HG02571 (cell line): Measurements from ENCODE around the gene SCNN1G.
"Not testable (repeated sequence)": the region's sequence is repeated elsewhere in the genome, so short reads cannot be mapped to it uniquely, and the experiment has no call there.

Experiments used
- ATAC-seq: cut with Tn5 transposase; IDR thresholded peaks from one replicate; pipeline ENCODE4 v1.9.1; 2021; ENCODE audit warnings: mild to moderate bottlenecking, moderate library complexity; ENCODE audit not compliant: unreplicated experiment

SCNN1G gene

DNA sequence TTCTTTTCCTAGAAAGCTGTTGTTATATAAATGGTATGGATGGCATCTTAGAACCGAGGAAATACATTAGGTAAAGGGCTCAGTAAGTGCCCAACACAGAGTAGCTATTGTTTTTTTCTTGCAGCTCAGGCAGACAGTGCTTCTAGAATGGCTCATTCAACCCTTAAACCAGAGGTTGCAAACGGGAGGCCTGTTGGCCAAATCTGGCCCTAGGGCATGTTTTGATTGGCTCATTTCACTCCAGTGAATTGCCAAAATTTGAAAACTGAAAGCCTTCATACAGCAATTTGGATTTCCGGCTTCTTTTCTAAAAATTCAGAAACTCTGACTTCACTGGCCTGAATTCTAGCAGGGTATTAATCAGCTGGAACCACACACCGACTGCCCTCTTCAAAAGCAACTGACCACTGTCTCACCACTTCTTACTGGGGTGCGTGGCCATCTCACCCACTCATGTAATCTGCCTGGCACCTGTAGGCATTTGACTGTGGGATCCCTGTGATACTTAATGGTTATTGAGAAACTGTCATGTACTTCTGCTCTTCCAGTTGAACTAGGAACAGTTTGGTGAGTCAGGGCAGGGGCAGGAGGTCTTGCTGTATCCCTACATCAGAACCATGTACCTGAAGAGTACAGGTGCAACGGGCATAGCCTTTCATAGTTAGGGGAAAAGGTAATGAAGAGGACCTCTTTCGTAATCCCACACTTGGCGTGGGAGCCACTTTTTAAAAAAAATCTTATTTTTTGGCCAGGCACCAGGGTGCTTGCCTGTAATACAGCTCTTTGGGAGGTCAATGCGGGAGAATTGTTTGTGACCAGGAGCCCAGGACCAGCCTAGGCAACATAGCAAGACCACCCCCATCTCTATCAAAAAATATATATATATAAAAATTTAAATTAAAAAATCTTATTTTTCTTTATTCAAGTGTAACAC lies 66.0 kb downstream of the SCNN1G start:
- ATAC-seq, result no peak

DNA sequence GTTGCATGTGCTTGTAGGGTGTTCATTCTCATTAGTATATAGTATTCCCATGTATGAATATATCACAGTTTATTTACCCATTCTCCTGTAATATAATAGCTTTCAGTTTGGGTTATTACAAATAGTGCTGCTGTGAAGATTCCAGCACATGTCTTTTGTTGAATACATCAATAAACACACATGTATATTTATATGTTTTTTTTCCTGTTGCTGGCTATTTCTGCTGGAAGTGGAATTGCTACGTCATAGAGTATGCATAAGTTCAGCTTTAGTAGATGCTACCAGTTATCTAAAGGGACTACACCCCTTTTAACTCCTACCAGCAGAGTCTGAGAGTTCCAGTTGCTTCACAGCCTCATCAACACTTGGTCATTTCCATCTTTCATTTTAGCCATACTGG lies 67.3 kb downstream of the SCNN1G start:
- no peak for ATAC-seq

- no peak for ATAC-seq
These were observed 69.8 kb downstream of the SCNN1G start for GRCh38 chr16:23252310-23252709.

DNA sequence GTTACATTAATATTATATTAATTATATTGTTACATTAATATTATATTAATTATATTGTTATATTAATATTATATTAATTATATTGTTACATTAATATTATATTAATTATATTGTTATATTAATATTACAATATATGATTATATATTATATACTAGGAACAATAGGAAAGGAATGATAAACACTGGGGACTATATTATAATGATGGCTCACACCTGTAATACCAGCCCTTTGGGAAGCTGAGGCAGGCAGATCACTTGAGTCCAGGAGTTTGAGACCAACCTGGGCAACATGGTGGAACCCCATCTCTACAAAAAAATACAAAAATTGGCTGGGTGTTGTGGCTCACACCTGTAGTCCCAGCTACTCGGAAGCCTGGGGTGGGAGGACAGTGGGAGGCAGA lies 71.1 kb downstream of the SCNN1G start:
- ATAC-seq, result not testable (repeated sequence)

DNA sequence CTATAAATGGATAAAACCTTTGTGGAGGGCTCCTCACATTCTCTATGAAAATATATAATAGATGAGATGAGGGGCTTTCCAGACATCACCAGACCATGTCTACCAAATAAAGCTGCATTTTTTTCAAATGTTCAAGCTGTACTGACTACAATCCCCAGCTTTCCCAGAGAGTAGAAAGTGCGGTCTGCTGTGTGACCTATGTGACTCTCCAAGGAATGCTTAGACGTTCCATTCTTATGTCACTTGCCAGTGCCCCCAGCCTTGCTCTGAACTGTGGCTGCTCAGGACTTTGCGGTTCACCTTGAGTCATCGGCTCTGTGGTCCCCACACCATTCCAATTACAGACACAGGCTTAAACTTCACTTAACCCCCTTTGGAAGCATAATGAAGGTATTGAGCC lies 71.8 kb downstream of the SCNN1G start:
- ATAC-seq, result no peak

DNA sequence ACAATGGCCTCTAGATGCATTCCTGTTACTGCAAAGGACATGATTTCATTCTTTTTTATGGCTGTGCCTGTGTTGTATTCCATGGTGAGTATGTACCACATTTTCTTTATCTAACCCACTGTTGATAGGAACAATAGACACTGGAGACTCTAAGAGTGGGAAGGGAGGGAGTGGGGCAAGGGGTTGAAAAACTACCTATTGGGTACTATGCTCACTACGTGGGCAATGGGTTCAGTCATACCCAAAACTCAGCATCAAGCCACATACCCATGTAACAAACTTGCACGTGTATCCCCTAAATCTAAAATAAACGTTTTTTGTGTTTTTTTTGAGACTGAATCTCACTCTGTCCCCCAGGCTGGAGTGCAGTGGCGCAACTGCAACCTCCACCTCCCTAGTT lies 72.5 kb downstream of the SCNN1G start:
- ATAC-seq, result no peak

GRCh38 chr16:23256440-23256839 lies 73.9 kb downstream of the SCNN1G start:
- ATAC-seq, result no peak

DNA sequence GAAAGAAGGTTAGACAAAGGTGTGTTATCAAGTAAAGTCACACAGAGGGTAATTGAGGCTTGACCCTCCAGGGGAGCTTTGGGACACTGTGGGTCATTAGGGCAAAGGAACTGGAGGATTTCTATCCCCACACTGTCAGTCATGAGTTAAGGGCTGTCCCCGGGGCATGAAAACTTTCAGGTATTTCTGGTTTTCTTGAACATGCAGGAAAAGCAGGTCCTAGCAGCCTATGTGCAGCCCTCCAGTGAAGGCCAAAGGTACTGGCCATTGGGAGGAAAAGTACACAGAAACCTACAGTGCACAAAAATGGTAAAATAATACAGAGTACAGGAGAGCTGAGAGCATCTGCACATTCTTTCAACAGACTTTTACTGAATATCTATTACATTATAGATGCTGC lies 75.1 kb downstream of the SCNN1G start:
- no peak for ATAC-seq

DNA sequence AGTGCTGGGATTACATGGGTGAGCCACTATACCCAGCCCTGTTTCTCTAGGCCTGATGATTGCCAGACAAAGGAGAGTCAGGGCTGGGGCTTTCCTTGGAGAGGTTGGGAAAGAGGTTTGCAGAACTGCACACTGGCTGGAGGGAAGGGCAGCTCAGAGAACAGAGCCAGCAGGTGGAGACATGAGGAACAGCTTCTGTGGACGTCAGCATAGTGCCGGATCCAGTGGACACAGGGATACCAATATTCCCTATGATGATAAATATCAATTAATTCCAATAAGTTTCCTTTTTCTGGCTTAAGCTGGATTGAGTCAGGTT lies 76.3 kb downstream of the SCNN1G start:
- ATAC-seq, result no peak
